ENCODE measurements around the gene GFOD1. TPM values are rescaled to one million over a fixed set of nuclear protein-coding genes. Genes with fewer than 3 reads are reported as not detected.

GFOD1 gene
- total and polyA plus RNA-seq, 10 of the 15 experiments (the other 5 are each of a cell fraction or from before 2014, with no cell fraction given), result 6.5 to 41.4 (median 16.0) TPM

DNA sequence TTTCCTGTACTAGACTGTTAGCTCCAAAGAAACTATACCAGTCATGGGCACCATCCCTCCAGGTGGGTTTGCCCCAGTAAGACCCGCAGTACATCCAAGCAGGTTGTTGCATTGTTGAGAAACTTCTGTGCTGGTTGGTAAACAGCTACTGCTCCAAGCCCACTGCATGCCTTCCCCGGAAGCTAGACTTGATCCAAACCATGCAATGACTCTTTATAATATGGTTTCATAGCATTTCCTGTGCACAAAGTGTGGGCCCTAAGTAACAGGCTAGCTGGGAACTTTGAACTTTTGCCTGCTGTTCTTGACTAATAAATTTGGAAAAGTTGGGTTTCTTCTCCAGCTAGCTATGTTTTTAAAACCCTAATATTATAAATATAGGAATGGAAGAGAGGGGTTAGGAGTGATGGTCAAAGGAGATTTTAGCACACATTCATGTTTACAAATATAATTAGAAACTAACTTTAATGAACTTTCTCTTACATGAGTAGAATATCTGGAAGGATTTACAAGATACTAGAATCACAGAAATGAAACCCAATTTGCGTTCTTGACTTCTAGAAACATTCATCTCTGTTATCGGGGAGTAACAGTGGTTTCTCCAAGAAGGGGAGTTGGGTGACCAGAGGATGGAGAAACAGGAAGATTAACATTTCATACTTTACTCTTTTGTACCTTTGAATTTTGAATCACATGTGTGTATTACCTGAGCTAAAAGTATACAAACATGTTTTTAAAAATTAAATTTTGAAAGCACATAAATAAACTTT lies 51.7 kb downstream of the GFOD1 start:
- H3K4me3 ChIP-seq, result no peak overlapping the region
- ChIA-PET POLR2A (interaction anchor here (0.5 to 2.2 kb wide), 6 partner anchors 10 to 688 kb away, joined by 3 to 6 read pairs (median 3); partner anchors contain the start of gene TBC1D7), SMC1A (ENCODE audit: uncharacterized antibody, unreplicated experiment) (interaction anchor here (0.8 to 3.2 kb wide), 16 partner anchors 9 to 104 kb away, joined by 3 to 24 read pairs (median 4); no protein-coding TSS in a partner anchor), CTCF (interaction anchor here (1.0 to 2.2 kb wide), 9 partner anchors 9 to 177 kb away, joined by 3 to 7 read pairs (median 3); no protein-coding TSS in a partner anchor), RAD21 (ENCODE audit: unreplicated experiment) (interaction anchor here (0.7 to 2.3 kb wide), 9 partner anchors 10 to 99 kb away, joined by 3 to 11 read pairs (median 4); no protein-coding TSS in a partner anchor)
- peaks cover 11% of the 10 kb centered on the region for H3K9me3 ChIP-seq (replicated peaks; ENCODE audit: control insufficient read depth, insufficient read depth, low read length)
- no peak for DNase-seq (ENCODE audit: low read depth, low spot score)
- no peaks in the 10 kb centered on the region for H4K20me1 ChIP-seq (ENCODE audit: control insufficient read depth, insufficient read depth)
- peaks cover 0 to 2% of the 10 kb centered on the region in 2 experiments; a peak in 2 of 4 replicates for H3K36me3 ChIP-seq (ENCODE audit: control insufficient read depth in 2 of 2, insufficient read depth in 2 of 2, low read length in 1 of 2)
- BruUV-seq (replicated peaks), result no TSS peak
- peaks cover 79% of the 10 kb centered on the region for H3K79me2 ChIP-seq (ENCODE audit: control insufficient read depth, insufficient read depth, low read length)
- H3K4me1 ChIP-seq (ENCODE audit: control insufficient read depth, insufficient read depth, low read length), result peaks cover 44% of the 10 kb centered on the region
- no peak for ATAC-seq
- H3K9ac ChIP-seq (ENCODE audit: control insufficient read depth, insufficient read depth, low read length), result no peak overlapping the region
- peak overlapping the region; percentile 51; the same call in 1 of the 2 replicates for H3K4me2 ChIP-seq (ENCODE audit: control insufficient read depth, insufficient read depth)
- FAIRE-seq, result no peak
- H3K27me3 ChIP-seq (replicated peaks in 1 of 2; ENCODE audit: control insufficient read depth in 2 of 2, insufficient read depth in 2 of 2, low read length in 1 of 2), result no peaks in the 10 kb centered on the region
- in situ Hi-C loops (cut with MboI) (no loop called here), intact Hi-C loops (cut with micrococcal nuclease; ENCODE audit: unreplicated experiment) (no loop called here)
- peak overlapping the region; percentile 35; the same call in 1 of the 2 replicates for H3K27ac ChIP-seq (ENCODE audit: control insufficient read depth, insufficient read depth)
- TF ChIP-seq, protein P1, sequence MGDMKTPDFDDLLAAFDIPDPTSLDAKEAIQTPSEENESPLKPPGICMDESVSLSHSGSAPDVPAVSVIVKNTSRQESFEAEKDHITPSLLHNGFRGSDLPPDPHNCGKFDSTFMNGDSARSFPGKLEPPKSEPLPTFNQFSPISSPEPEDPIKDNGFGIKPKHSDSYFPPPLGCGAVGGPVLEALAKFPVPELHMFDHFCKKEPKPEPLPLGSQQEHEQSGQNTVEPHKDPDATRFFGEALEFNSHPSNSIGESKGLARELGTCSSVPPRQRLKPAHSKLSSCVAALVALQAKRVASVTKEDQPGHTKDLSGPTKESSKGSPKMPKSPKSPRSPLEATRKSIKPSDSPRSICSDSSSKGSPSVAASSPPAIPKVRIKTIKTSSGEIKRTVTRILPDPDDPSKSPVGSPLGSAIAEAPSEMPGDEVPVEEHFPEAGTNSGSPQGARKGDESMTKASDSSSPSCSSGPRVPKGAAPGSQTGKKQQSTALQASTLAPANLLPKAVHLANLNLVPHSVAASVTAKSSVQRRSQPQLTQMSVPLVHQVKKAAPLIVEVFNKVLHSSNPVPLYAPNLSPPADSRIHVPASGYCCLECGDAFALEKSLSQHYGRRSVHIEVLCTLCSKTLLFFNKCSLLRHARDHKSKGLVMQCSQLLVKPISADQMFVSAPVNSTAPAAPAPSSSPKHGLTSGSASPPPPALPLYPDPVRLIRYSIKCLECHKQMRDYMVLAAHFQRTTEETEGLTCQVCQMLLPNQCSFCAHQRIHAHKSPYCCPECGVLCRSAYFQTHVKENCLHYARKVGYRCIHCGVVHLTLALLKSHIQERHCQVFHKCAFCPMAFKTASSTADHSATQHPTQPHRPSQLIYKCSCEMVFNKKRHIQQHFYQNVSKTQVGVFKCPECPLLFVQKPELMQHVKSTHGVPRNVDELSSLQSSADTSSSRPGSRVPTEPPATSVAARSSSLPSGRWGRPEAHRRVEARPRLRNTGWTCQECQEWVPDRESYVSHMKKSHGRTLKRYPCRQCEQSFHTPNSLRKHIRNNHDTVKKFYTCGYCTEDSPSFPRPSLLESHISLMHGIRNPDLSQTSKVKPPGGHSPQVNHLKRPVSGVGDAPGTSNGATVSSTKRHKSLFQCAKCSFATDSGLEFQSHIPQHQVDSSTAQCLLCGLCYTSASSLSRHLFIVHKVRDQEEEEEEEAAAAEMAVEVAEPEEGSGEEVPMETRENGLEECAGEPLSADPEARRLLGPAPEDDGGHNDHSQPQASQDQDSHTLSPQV (IDR thresholded peaks at IDR 0.05), result no peak
- 0 out of 2 replicates have a peak, but pooled peaks have one; percentile 11 for TF ChIP-seq RUNX3 (IDR thresholded peaks at IDR 0.05; ENCODE audit: low read length)
- 50% methylated on average over 4 of the region's 4 CpGs for WGBS (ENCODE audit: insufficient coverage, insufficient replicate concordance, low lambda C conversion rate, missing lambda C conversion rate)
- no peak overlapping the region for H2AFZ ChIP-seq (ENCODE audit: control insufficient read depth, low read depth, low read length)

Data from GM12878 (cell line).